ENCODE results near the gene FOSL1. TPM values are rescaled to one million over a fixed set of nuclear protein-coding genes. Genes with fewer than 3 reads are reported as not detected.
A peak's percentile ranks its signal among the peaks of the same experiment; 100 is the strongest.

FOSL1 gene
- 10 to 100 TPM; 11.9 to 72.7 (median 35.6) TPM for total RNA-seq

- intact Hi-C loops (cut with DNase I) = no loop called here
- H3K9me3 ChIP-seq = no peaks in the 10 kb centered on the region
- H3K27ac ChIP-seq = peak within 1 kb of the TSS; percentile 86 to 98 (median 92)
- 6 to 11% methylated on average over 5 to 11 of the region's 80 CpGs for WGBS, 2 donors
- peaks cover 0 to 4% (median 0%) of the 10 kb centered on the region in 3 donors for H3K36me3 ChIP-seq
- TF ChIP-seq CTCF (IDR thresholded peaks at IDR 0.05) (no peak), POLR2A (IDR thresholded peaks at IDR 0.05) (peak in 3 of 4 donors; percentile 55 to 92 (median 89))
- H3K4me3 ChIP-seq = peak within 1 kb of the TSS; percentile 73 to 89 (median 82)
- peaks cover 0 to 11% (median 0%) of the 10 kb centered on the region in 4 donors for H3K27me3 ChIP-seq
- peak; percentile 57 for DNase-seq
- H3K4me1 ChIP-seq = peaks cover 5 to 46% (median 7%) of the 10 kb centered on the region in 3 donors
Observed at GRCh38 chr11:65900125-65900898, at the start of gene FOSL1. TSS of gene FOSL1 (minus strand) at chr11:65900388. CDS start at chr11:65900339, 49 bp downstream.

GRCh38 chr11:65947603-65948125 is 47.5 kb upstream of the FOSL1 start:
- no peak for DNase-seq
- intact Hi-C loops (cut with DNase I) = no loop called here
- Histone ChIP-seq H3K27me3 (peaks cover 0 to 14% (median 0%) of the 10 kb centered on the region in 4 donors), H3K9me3 (no peaks in the 10 kb centered on the region), H3K36me3 (no peaks in the 10 kb centered on the region), H3K4me1 (peaks cover 0 to 10% (median 0%) of the 10 kb centered on the region in 3 donors), H3K4me3 (no peak overlapping the region), H3K27ac (no peak overlapping the region)
- 82 to 85% methylated on average over 8 to 11 of the region's 12 CpGs for WGBS, 2 donors
- no peak for TF ChIP-seq CTCF (IDR thresholded peaks at IDR 0.05)
- no peak for TF ChIP-seq POLR2A (IDR thresholded peaks at IDR 0.05)

GRCh38 chr11:65947133-65947532 is 46.9 kb upstream of the FOSL1 start:
- no peak overlapping the region for H3K27ac ChIP-seq
- no peak for TF ChIP-seq CTCF (IDR thresholded peaks at IDR 0.05)
- TF ChIP-seq POLR2A (IDR thresholded peaks at IDR 0.05) = no peak
- no peaks in the 10 kb centered on the region for H3K36me3 ChIP-seq
- WGBS, 2 donors = 50 to 59% methylated on average over 4 to 7 of the region's 13 CpGs
- no peaks in the 10 kb centered on the region for H3K9me3 ChIP-seq
- peaks cover 0 to 14% (median 0%) of the 10 kb centered on the region in 4 donors for H3K27me3 ChIP-seq
- no peak for DNase-seq
- H3K4me1 ChIP-seq = peaks cover 0 to 8% (median 0%) of the 10 kb centered on the region in 3 donors
- no peak overlapping the region for H3K4me3 ChIP-seq
- intact Hi-C loops (cut with DNase I) = no loop called here

- Histone ChIP-seq H3K9me3 (no peaks in the 10 kb centered on the region), H3K4me3 (no peak overlapping the region), H3K27me3 (peaks cover 0 to 16% (median 0%) of the 10 kb centered on the region in 4 donors), H3K27ac (no peak overlapping the region), H3K4me1 (peaks cover 0 to 8% (median 0%) of the 10 kb centered on the region in 3 donors), H3K36me3 (no peaks in the 10 kb centered on the region)
- intact Hi-C loops (cut with DNase I) = no loop called here
- WGBS, 2 donors = 75% methylated on average over 2 of the region's 4 CpGs
- TF ChIP-seq POLR2A (IDR thresholded peaks at IDR 0.05) (no peak), CTCF (IDR thresholded peaks at IDR 0.05) (no peak)
- DNase-seq = no peak
Observed at GRCh38 chr11:65946655-65947054, 46.5 kb upstream of the FOSL1 start.

DNA sequence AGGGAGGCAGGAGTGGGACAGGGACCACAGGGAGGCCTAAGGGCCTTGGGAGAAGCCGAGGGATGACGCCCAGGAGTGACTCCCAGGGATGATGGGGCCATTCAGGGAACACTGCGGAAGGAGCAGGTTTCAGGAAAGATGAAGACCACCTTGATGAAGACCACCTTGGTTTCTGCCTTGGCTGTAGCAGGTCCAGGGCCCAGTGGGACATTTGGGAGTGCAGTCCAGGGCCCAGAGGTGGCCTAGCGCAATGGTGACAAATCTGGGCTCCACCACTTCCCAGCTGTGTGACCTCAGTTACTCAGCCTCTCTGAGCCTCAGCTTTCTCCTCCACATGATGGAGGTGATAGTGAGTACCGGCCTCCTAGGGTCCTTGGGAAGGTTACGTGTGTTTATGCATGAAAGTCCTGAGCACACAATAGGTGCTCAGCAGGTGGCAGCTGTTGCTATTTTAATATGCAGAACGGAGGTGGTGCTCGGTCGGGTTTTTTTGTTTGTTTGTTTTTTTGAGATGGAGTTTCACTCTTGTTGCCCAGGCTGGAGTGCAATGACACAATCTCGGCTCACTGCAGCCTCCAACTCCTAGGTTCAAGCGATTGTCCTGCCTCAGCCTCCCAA is 45.9 kb upstream of the FOSL1 start:
- Histone ChIP-seq H3K27me3 (peaks cover 0 to 22% (median 0%) of the 10 kb centered on the region in 4 donors), H3K4me3 (no peak overlapping the region), H3K4me1 (peaks cover 0 to 8% (median 0%) of the 10 kb centered on the region in 3 donors), H3K27ac (no peak overlapping the region), H3K36me3 (no peaks in the 10 kb centered on the region), H3K9me3 (no peaks in the 10 kb centered on the region)
- TF ChIP-seq CTCF (IDR thresholded peaks at IDR 0.05) = no peak
- TF ChIP-seq POLR2A (IDR thresholded peaks at IDR 0.05) = no peak
- no peak for DNase-seq
- 76 to 84% methylated on average over 9 to 11 of the region's 11 CpGs for WGBS, 2 donors
- intact Hi-C loops (cut with DNase I) = no loop called here
